Nephron progenitor cell (in vitro differentiated cells): ENCODE measurements around the gene KCNK1.

Source experiments
- DNase-seq: peaks from one replicate; pipeline ENCODE4 v3.0.0; 2021
- H3K27ac Mint-ChIP-seq: 2 replicates; pipeline ENCODE4 v1.8.0; 2021; ENCODE audit warnings: mild to moderate bottlenecking, moderate library complexity, mixed read lengths
- H3K27me3 Mint-ChIP-seq: 2 replicates; pipeline ENCODE4 v1.8.0; 2021; ENCODE audit warnings: mild to moderate bottlenecking, low read depth, mixed read lengths; ENCODE audit not compliant: poor library complexity
- H3K36me3 Mint-ChIP-seq: 2 replicates; pipeline ENCODE4 v1.8.0; 2021; ENCODE audit warnings: low read depth, mixed read lengths
- H3K4me1 Mint-ChIP-seq: 2 replicates; pipeline ENCODE4 v1.8.0; 2021; ENCODE audit warnings: mixed read lengths
- H3K4me3 Mint-ChIP-seq: 2 replicates; pipeline ENCODE4 v1.8.0; 2021; ENCODE audit warnings: mild to moderate bottlenecking, moderate library complexity, mixed read lengths
- H3K9me3 Mint-ChIP-seq: 2 replicates; pipeline ENCODE4 v1.8.0; 2021; ENCODE audit warnings: mild to moderate bottlenecking, moderate library complexity, mixed read lengths
- CTCF ChIP-seq: fragments of 200-600 bp; sonication (generic); IDR thresholded peaks from 2 replicates; pipeline ENCODE4 v1.5.0; 2021; ENCODE audit warnings: antibody characterized with exemption

The KCNK1 gene

GRCh38 chr1:233719655-233720341 lies 105.9 kb downstream of the KCNK1 start:
- no peak for TF ChIP-seq CTCF
- H3K9me3 Mint-ChIP-seq: no peaks in the 10 kb centered on the region
- H3K4me1 Mint-ChIP-seq: peaks cover 20% of the 10 kb centered on the region
- no peak overlapping the region for H3K27ac Mint-ChIP-seq
- no peak overlapping the region for H3K4me3 Mint-ChIP-seq
- no peaks in the 10 kb centered on the region for H3K36me3 Mint-ChIP-seq
- peaks cover 3% of the 10 kb centered on the region for H3K27me3 Mint-ChIP-seq
- DNase-seq: no peak

- Mint-ChIP-seq H3K36me3 (no peaks in the 10 kb centered on the region), H3K4me3 (no peak overlapping the region)
- no peak for TF ChIP-seq CTCF
Observed at GRCh38 chr1:233721004-233721595, 107.2 kb downstream of the KCNK1 start.

More at GRCh38 chr1:233721004-233721595, 107.2 kb downstream of the KCNK1 start:
- H3K27ac Mint-ChIP-seq: no peak overlapping the region
- no peak for DNase-seq
- peaks cover 6% of the 10 kb centered on the region for H3K27me3 Mint-ChIP-seq
- no peaks in the 10 kb centered on the region for H3K9me3 Mint-ChIP-seq
- peaks cover 20% of the 10 kb centered on the region for H3K4me1 Mint-ChIP-seq
